Astrocyte (in vitro differentiated cells and primary cell): ENCODE data around the gene RAD51B. TPM values are rescaled to one million over a fixed set of nuclear protein-coding genes. Genes with fewer than 3 reads are reported as not detected.
A peak's percentile ranks its signal among the peaks of the same experiment; 100 is the strongest.
"Not testable (repeated sequence)": the region's sequence is repeated elsewhere in the genome, so short reads cannot be mapped to it uniquely, and the experiment has no call there.

Experiments
- DNase-seq: peaks from one replicate; pipeline ENCODE4 v3.0.0-alpha.2; 2010; ENCODE audit warnings: low read depth
- FAIRE-seq: peaks from 2 replicates; lab custom pipeline; 2011; peaks lifted over from hg19 to GRCh38; lab: Jason Lieb, UNC
- H2AFZ ChIP-seq: 2 replicates; pipeline ENCODE4 v1.6.0; 2012; ENCODE audit warnings: low read depth, low read length, inconsistent platforms
- H3K27ac ChIP-seq: 2 replicates; pipeline ENCODE4 v1.5.1; 2011; ENCODE audit warnings: low read depth, low read length, inconsistent platforms
- H3K27me3 ChIP-seq: 2 replicates; pipeline ENCODE4 v1.6.0; 2011; ENCODE audit warnings: low read length, inconsistent platforms; ENCODE audit not compliant: insufficient read depth
- H3K36me3 ChIP-seq: 2 replicates; pipeline ENCODE4 v1.5.1; 2011; ENCODE audit warnings: low read length, inconsistent platforms; ENCODE audit not compliant: insufficient read depth
- H3K4me1 ChIP-seq: 2 replicates; pipeline ENCODE4 v1.5.1; 2011; ENCODE audit warnings: low read length, inconsistent platforms; ENCODE audit not compliant: insufficient read depth
- H3K4me2 ChIP-seq: 2 replicates; pipeline ENCODE4 v1.6.0; 2012; ENCODE audit warnings: low read length, inconsistent platforms
- H3K4me3 ChIP-seq: 2 replicates; pipeline ENCODE4 v1.5.1; 2011; ENCODE audit warnings: low read depth, mild to moderate bottlenecking, low read length, inconsistent platforms; ENCODE audit not compliant: insufficient read depth
- H3K79me2 ChIP-seq: 2 replicates; pipeline ENCODE4 v1.6.0; 2012; ENCODE audit warnings: mild to moderate bottlenecking, low read length, inconsistent platforms; ENCODE audit not compliant: insufficient read depth
- H3K9ac ChIP-seq: 2 replicates; pipeline ENCODE4 v1.6.0; 2012; ENCODE audit warnings: mild to moderate bottlenecking, low read length, inconsistent platforms
- H3K9me3 ChIP-seq: 2 replicates; pipeline ENCODE4 v1.5.1; 2012; ENCODE audit warnings: low read depth, mild to moderate bottlenecking, low read length, inconsistent platforms; ENCODE audit not compliant: insufficient read depth
- H4K20me1 ChIP-seq: 2 replicates; pipeline ENCODE4 v1.6.0; 2012; ENCODE audit warnings: low read length, inconsistent platforms; ENCODE audit not compliant: insufficient read depth
- H3K27ac Mint-ChIP-seq: one replicate; pipeline ENCODE4 v1.8.0; 2021; ENCODE audit warnings: mild to moderate bottlenecking, mixed read lengths; ENCODE audit not compliant: unreplicated experiment
- H3K27me3 Mint-ChIP-seq: one replicate; pipeline ENCODE4 v1.8.0; 2021; ENCODE audit warnings: low read depth, mixed read lengths; ENCODE audit not compliant: unreplicated experiment
- H3K36me3 Mint-ChIP-seq: one replicate; pipeline ENCODE4 v1.8.0; 2021; ENCODE audit warnings: low read depth, mixed read lengths; ENCODE audit not compliant: unreplicated experiment
- H3K4me1 Mint-ChIP-seq: one replicate; pipeline ENCODE4 v1.8.0; 2021; ENCODE audit warnings: low read depth, mixed read lengths; ENCODE audit not compliant: unreplicated experiment
- H3K4me3 Mint-ChIP-seq: one replicate; pipeline ENCODE4 v1.8.0; 2021; ENCODE audit warnings: mild to moderate bottlenecking, moderate library complexity, mixed read lengths; ENCODE audit not compliant: unreplicated experiment
- H3K9me3 Mint-ChIP-seq: one replicate; pipeline ENCODE4 v1.8.0; 2021; ENCODE audit warnings: mild to moderate bottlenecking, mixed read lengths; ENCODE audit not compliant: unreplicated experiment
- EZH2 ChIP-seq: IDR thresholded peaks from 2 replicates; pipeline ENCODE4 v1.6.1; 2012; ENCODE audit warnings: mild to moderate bottlenecking, low read length, inconsistent platforms; ENCODE audit not compliant: insufficient read depth
- total RNA-seq: library from RNA; stranded (reverse); gene quantifications from 2 replicates; pipeline ENCODE4 v1.2.1, GENCODE V29; 2021
- TF ChIP-seq, protein P1 (sequence below): IDR thresholded peaks from 2 replicates; pipeline ENCODE4 v1.5.1; 2011; ENCODE audit warnings: low read depth, mild to moderate bottlenecking, inconsistent platforms, low read length, moderate library complexity; ENCODE audit not compliant: insufficient read depth

RAD51B gene
- total RNA-seq, 1 donor from 2014 or later, result 10.8 TPM

DNA sequence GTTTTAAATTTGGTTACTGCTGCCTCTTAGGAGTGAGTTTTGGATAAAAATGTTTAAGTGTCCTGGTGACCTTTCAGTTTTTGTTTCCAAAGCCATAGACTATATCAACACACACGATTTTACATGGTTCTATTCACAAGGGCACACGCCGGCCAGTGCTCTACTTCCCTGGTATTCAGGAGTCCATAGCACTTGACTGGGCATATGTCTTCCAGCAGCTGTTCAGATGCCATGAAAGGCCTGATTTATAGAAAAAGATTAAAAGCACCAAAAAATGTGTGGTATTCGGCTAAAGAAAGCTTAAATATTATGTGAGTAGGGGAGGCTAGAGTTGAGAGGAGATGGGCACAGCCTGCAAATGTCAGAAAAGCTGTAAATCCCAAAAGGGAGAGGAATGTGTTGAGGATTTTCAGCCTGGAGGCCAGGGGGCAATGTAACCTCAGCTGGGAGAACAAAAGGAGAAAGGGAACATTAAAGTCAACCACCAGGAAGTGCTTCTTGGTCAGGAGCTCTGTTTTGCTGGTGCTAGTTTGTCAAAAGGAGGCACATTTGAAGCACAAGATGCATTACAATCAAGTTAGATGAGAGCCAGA, 478.4 kb downstream of the RAD51B start:
- peaks cover 10% of the 10 kb centered on the region for H3K36me3 Mint-ChIP-seq
- no peak overlapping the region for H3K4me2 ChIP-seq
- H3K9me3 Mint-ChIP-seq, result peaks cover 14% of the 10 kb centered on the region
- H3K79me2 ChIP-seq, result no peaks in the 10 kb centered on the region
- no peak overlapping the region for H3K4me3 ChIP-seq
- H3K27ac ChIP-seq, result no peak overlapping the region
- H3K27ac Mint-ChIP-seq, result peak overlapping the region; percentile 44
- no peak for FAIRE-seq
- no peaks in the 10 kb centered on the region for H3K36me3 ChIP-seq
- DNase-seq, result no peak
- no peaks in the 10 kb centered on the region for H3K9me3 ChIP-seq
- H3K4me1 ChIP-seq, result no peaks in the 10 kb centered on the region
- H3K27me3 ChIP-seq, result no peaks in the 10 kb centered on the region
- no peaks in the 10 kb centered on the region for H3K27me3 Mint-ChIP-seq
- peaks cover 4% of the 10 kb centered on the region for H3K4me1 Mint-ChIP-seq
- H3K9ac ChIP-seq, result no peak overlapping the region
- no peak overlapping the region for H3K4me3 Mint-ChIP-seq
- TF ChIP-seq, protein P1, sequence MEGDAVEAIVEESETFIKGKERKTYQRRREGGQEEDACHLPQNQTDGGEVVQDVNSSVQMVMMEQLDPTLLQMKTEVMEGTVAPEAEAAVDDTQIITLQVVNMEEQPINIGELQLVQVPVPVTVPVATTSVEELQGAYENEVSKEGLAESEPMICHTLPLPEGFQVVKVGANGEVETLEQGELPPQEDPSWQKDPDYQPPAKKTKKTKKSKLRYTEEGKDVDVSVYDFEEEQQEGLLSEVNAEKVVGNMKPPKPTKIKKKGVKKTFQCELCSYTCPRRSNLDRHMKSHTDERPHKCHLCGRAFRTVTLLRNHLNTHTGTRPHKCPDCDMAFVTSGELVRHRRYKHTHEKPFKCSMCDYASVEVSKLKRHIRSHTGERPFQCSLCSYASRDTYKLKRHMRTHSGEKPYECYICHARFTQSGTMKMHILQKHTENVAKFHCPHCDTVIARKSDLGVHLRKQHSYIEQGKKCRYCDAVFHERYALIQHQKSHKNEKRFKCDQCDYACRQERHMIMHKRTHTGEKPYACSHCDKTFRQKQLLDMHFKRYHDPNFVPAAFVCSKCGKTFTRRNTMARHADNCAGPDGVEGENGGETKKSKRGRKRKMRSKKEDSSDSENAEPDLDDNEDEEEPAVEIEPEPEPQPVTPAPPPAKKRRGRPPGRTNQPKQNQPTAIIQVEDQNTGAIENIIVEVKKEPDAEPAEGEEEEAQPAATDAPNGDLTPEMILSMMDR, result no peak
- no peak for TF ChIP-seq EZH2
- no peaks in the 10 kb centered on the region for H4K20me1 ChIP-seq
- H2AFZ ChIP-seq, result no peak overlapping the region

DNA sequence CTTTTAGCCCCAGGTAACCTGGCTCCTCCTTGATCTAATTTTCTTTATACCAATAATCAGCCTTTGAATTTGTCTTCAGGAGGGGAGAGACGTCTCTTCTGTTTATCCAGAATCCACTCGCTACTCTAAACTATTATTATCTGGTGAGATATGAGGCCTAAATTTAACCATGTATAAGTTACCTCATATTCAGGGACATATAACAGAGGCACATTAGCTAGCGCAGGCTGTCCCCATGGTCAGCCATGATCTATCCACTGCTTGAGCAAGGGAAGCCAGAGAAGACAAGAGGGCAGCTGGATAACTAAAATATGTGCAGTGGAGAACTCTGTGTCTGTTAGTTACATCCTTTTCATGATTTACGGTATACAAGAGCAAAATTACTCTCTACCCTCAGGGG, 481.0 kb downstream of the RAD51B start:
- FAIRE-seq (no peak), DNase-seq (no peak)
- no peak overlapping the region for H3K4me3 Mint-ChIP-seq
- Histone ChIP-seq H3K27ac (no peak overlapping the region), H3K9me3 (no peaks in the 10 kb centered on the region), H3K79me2 (no peaks in the 10 kb centered on the region), H3K4me1 (no peaks in the 10 kb centered on the region), H3K36me3 (no peaks in the 10 kb centered on the region), H3K4me3 (no peak overlapping the region), H3K9ac (no peak overlapping the region), H3K27me3 (no peaks in the 10 kb centered on the region), H3K4me2 (no peak overlapping the region), H4K20me1 (no peaks in the 10 kb centered on the region), H2AFZ (no peak overlapping the region)
- no peak overlapping the region for H3K27ac Mint-ChIP-seq
- no peaks in the 10 kb centered on the region for H3K27me3 Mint-ChIP-seq
- peaks cover 12% of the 10 kb centered on the region for H3K9me3 Mint-ChIP-seq
- H3K4me1 Mint-ChIP-seq, result peaks cover 3% of the 10 kb centered on the region
- TF ChIP-seq, protein P1, result no peak
- TF ChIP-seq EZH2, result no peak
- H3K36me3 Mint-ChIP-seq, result peaks cover 10% of the 10 kb centered on the region

DNA sequence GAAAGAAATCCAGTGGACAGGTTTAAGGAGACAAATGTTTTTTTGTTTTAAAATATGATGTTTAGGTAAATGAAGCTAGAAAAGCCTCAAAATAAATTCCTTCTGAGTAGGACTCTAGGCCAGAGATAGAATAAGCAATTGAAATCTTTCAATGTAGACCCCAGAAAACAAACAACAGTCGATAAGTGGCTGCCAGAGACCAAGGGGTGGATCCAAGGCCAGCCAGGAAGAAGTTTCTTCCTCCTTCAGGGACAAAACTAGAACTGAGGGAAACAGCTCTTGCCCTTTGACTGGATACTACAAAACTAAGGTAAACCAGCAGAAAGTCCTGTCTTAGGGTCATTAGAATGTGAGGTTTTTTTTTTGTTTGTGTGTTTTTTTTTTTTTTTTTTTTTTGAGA, 481.6 kb downstream of the RAD51B start:
- Mint-ChIP-seq H3K27me3 (no peaks in the 10 kb centered on the region), H3K9me3 (peaks cover 12% of the 10 kb centered on the region), H3K27ac (no peak overlapping the region), H3K4me1 (peaks cover 3% of the 10 kb centered on the region), H3K4me3 (no peak overlapping the region), H3K36me3 (peaks cover 10% of the 10 kb centered on the region)
- Histone ChIP-seq H3K4me1 (no peaks in the 10 kb centered on the region), H3K9ac (no peak overlapping the region), H3K4me3 (no peak overlapping the region), H2AFZ (no peak overlapping the region), H3K4me2 (no peak overlapping the region), H3K9me3 (no peaks in the 10 kb centered on the region), H3K27me3 (no peaks in the 10 kb centered on the region), H4K20me1 (no peaks in the 10 kb centered on the region), H3K36me3 (no peaks in the 10 kb centered on the region), H3K27ac (no peak overlapping the region), H3K79me2 (no peaks in the 10 kb centered on the region)
- FAIRE-seq (no peak), DNase-seq (no peak)
- TF ChIP-seq, protein P1, result no peak
- no peak for TF ChIP-seq EZH2

DNA sequence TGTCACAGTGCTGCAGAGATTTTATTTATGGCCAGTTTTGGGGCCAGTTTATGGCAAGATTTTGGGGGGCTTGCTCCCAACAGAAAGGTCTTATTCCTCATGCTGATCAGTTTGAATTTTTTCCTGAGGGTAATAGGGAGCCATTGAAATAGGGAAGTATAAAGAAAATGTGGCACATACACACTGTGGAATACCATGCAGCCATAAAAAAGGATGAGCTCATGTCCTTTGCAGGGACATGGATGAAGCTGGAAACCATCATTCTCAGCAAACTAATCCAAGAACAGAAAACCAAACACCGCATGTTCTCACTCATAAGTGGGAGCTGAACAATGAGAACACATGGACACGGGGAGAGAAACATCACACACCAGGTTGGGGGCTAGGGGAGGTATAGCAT, 483.4 kb downstream of the RAD51B start:
- not testable (repeated sequence) for H3K27ac ChIP-seq, H3K4me3 Mint-ChIP-seq, H3K36me3 Mint-ChIP-seq, H3K4me2 ChIP-seq, H3K4me1 ChIP-seq, FAIRE-seq, H3K4me3 ChIP-seq, H3K27me3 ChIP-seq, H3K4me1 Mint-ChIP-seq, H3K27me3 Mint-ChIP-seq, H3K9me3 ChIP-seq, H4K20me1 ChIP-seq, H3K9ac ChIP-seq, H3K79me2 ChIP-seq, DNase-seq, H3K27ac Mint-ChIP-seq, H3K36me3 ChIP-seq, H2AFZ ChIP-seq
- peaks cover 12% of the 10 kb centered on the region for H3K9me3 Mint-ChIP-seq
